HepG2 (cell line): ENCODE results near the gene SH2D3C. TPM values are rescaled to one million over a fixed set of nuclear protein-coding genes. Genes with fewer than 3 reads are reported as not detected.

Experiments used
- ARNT2 ChIP-seq: sonication (generic); formaldehyde crosslinking; IDR thresholded peaks from 2 replicates; pipeline ENCODE4 v1.8.0; 2022; ENCODE audit warnings: mild to moderate bottlenecking, low read depth, missing genetic modification reagents, moderate library complexity
- DNMT1 ChIP-seq: sonication (generic); formaldehyde crosslinking; IDR thresholded peaks from 2 replicates; pipeline ENCODE4 v1.5.1; 2020; ENCODE audit warnings: mild to moderate bottlenecking, missing genetic modification reagents
- HDAC1 ChIP-seq: sonication (generic); formaldehyde crosslinking; IDR thresholded peaks from 2 replicates; pipeline ENCODE4 v1.5.1; 2020; ENCODE audit warnings: mild to moderate bottlenecking, missing genetic modification reagents
- IKZF1 ChIP-seq: fragments of 450-650 bp; IDR thresholded peaks from 2 replicates; pipeline ENCODE4 v1.7.1; 2016
- JARID2 ChIP-seq: sonication (generic); formaldehyde crosslinking; IDR thresholded peaks from 2 replicates; pipeline ENCODE4 v1.8.1; 2023; ENCODE audit warnings: missing genetic modification reagents, inconsistent platforms; ENCODE audit not compliant: insufficient replicate concordance
- MIXL1 ChIP-seq: IDR thresholded peaks from 2 replicates; pipeline ENCODE4 v1.6.1; 2016
- NCOA2 ChIP-seq: sonication (generic); formaldehyde crosslinking; IDR thresholded peaks from 2 replicates; pipeline ENCODE4 v1.8.0; 2022; ENCODE audit warnings: inconsistent platforms
- PHB2 ChIP-seq: fragments of 450-650 bp; IDR thresholded peaks from 2 replicates; pipeline ENCODE4 v1.6.1; 2018; ENCODE audit not compliant: partially characterized antibody
- RCOR2 ChIP-seq: IDR thresholded peaks from 2 replicates; pipeline ENCODE4 v1.6.1; 2016; ENCODE audit warnings: missing biosample characterization, missing genetic modification reagents
- RXRB ChIP-seq: IDR thresholded peaks from 2 replicates; pipeline ENCODE4 v1.6.1; 2016; ENCODE audit warnings: borderline replicate concordance, missing genetic modification reagents, missing compliant biosample characterization
- TP53 ChIP-seq: sonication (generic); formaldehyde crosslinking; conservative IDR thresholded peaks from 2 replicates; pipeline ENCODE4 v1.4.0; 2020; ENCODE audit warnings: missing genetic modification reagents
- XBP1 ChIP-seq: sonication (generic); formaldehyde crosslinking; IDR thresholded peaks from 2 replicates; pipeline ENCODE4 v1.5.0; 2020; ENCODE audit warnings: missing genetic modification reagents
- YEATS4 ChIP-seq: sonication (generic); formaldehyde crosslinking; IDR thresholded peaks from 2 replicates; pipeline ENCODE4 v1.4.0; 2020; ENCODE audit warnings: missing genetic modification reagents, borderline replicate concordance
- ZFAT ChIP-seq: sonication (generic); formaldehyde crosslinking; conservative IDR thresholded peaks from 2 replicates; pipeline ENCODE4 v1.8.1; 2023; ENCODE audit warnings: missing genetic modification reagents, inconsistent platforms
- ZNF280B ChIP-seq: sonication (generic); formaldehyde crosslinking; IDR thresholded peaks from 2 replicates; pipeline ENCODE4 v1.5.0; 2020; ENCODE audit warnings: missing genetic modification reagents, mild to moderate bottlenecking, borderline replicate concordance
- ZNF329 ChIP-seq: sonication (generic); formaldehyde crosslinking; IDR thresholded peaks from 2 replicates; pipeline ENCODE4 v1.9.0; 2021; ENCODE audit warnings: low read depth, mild to moderate bottlenecking, missing genetic modification reagents
- ZNF468 ChIP-seq: sonication (generic); formaldehyde crosslinking; IDR thresholded peaks from 2 replicates; pipeline ENCODE4 v1.8.0; 2022; ENCODE audit warnings: mild to moderate bottlenecking, moderate library complexity, missing genetic modification reagents
- ZNF567 ChIP-seq: sonication (generic); formaldehyde crosslinking; IDR thresholded peaks from 2 replicates; pipeline ENCODE4 v1.8.1; 2023; ENCODE audit warnings: mild to moderate bottlenecking, missing genetic modification reagents, borderline replicate concordance
- ZNF678 ChIP-seq: sonication (generic); formaldehyde crosslinking; IDR thresholded peaks from 2 replicates; pipeline ENCODE4 v1.4.0; 2020; ENCODE audit warnings: mild to moderate bottlenecking, missing genetic modification reagents
- ZNF737 ChIP-seq: sonication (generic); formaldehyde crosslinking; IDR thresholded peaks from 2 replicates; pipeline ENCODE4 v1.5.0; 2020; ENCODE audit warnings: missing genetic modification reagents, mild to moderate bottlenecking, borderline replicate concordance
- ZNF772 ChIP-seq: sonication (generic); formaldehyde crosslinking; IDR thresholded peaks from 2 replicates; pipeline ENCODE4 v1.5.0; 2020; ENCODE audit warnings: mild to moderate bottlenecking, missing genetic modification reagents
- ZNF782 ChIP-seq: sonication (generic); formaldehyde crosslinking; IDR thresholded peaks from 2 replicates; pipeline ENCODE4 v1.4.0; 2020; ENCODE audit warnings: missing genetic modification reagents, mild to moderate bottlenecking, borderline replicate concordance
- polyA plus RNA-seq, 8 experiments: library from polyadenylated mRNA; depleted of rRNA in 3 of 8; stranded (reverse) in 7 of 8; unstranded in 1 of 8; fragments of >200 nt; fragmentation: Illumina TruSeq in 4 of 8; extraction: Trizol in 4 of 8; gene quantifications; 2 replicates each; pipeline versions ENCODE4 v1.2.1 to v1.2.3, GENCODE V29; 2011 to 2016; ENCODE audit warnings: low read depth in 4 of 8, missing spikeins in 1 of 8, mixed read lengths in 1 of 8; ENCODE audit not compliant: insufficient read depth in 1 of 8
- total RNA-seq, 5 experiments: library from RNA; depleted of rRNA; stranded (reverse); fragments of >200 nt; fragmentation: Illumina TruSeq; extraction: Trizol; gene quantifications; 2 replicates each; pipeline ENCODE4 v1.2.3, GENCODE V29; 2016; ENCODE audit warnings: low read depth in 1 of 5
- TF ChIP-seq, protein P1 (sequence below), 2 experiments: IDR thresholded peaks; 2 replicates each; pipeline ENCODE4 v1.6.1; 2011 to 2012; ENCODE audit warnings: low read length in 2 of 2, borderline replicate concordance in 1 of 2, low read depth in 1 of 2, mild to moderate bottlenecking in 1 of 2, moderate library complexity in 1 of 2
- TF ChIP-seq, protein P2 (sequence below): sonication (generic); formaldehyde crosslinking; IDR thresholded peaks from 2 replicates; pipeline ENCODE4 v1.4.0; 2020; ENCODE audit warnings: missing genetic modification reagents

The SH2D3C gene
- total and polyA plus RNA-seq, 2 of the 13 experiments (the other 11 are each of a cell fraction or from before 2014, with no cell fraction given) = not detected

- no peak for TF ChIP-seq ZNF280B (CRISPR knock-in tag)
- TF ChIP-seq, protein P1, sequence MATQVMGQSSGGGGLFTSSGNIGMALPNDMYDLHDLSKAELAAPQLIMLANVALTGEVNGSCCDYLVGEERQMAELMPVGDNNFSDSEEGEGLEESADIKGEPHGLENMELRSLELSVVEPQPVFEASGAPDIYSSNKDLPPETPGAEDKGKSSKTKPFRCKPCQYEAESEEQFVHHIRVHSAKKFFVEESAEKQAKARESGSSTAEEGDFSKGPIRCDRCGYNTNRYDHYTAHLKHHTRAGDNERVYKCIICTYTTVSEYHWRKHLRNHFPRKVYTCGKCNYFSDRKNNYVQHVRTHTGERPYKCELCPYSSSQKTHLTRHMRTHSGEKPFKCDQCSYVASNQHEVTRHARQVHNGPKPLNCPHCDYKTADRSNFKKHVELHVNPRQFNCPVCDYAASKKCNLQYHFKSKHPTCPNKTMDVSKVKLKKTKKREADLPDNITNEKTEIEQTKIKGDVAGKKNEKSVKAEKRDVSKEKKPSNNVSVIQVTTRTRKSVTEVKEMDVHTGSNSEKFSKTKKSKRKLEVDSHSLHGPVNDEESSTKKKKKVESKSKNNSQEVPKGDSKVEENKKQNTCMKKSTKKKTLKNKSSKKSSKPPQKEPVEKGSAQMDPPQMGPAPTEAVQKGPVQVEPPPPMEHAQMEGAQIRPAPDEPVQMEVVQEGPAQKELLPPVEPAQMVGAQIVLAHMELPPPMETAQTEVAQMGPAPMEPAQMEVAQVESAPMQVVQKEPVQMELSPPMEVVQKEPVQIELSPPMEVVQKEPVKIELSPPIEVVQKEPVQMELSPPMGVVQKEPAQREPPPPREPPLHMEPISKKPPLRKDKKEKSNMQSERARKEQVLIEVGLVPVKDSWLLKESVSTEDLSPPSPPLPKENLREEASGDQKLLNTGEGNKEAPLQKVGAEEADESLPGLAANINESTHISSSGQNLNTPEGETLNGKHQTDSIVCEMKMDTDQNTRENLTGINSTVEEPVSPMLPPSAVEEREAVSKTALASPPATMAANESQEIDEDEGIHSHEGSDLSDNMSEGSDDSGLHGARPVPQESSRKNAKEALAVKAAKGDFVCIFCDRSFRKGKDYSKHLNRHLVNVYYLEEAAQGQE (IDR thresholded peaks at IDR 0.05; ENCODE audit: borderline replicate concordance in 1 of 2, low read depth in 1 of 2, low read length in 2 of 2) = no peak
- TF ChIP-seq ZFAT (CRISPR knock-in tag) = peak; percentile 68; the same call in 1 of the 2 replicates
- TF ChIP-seq ZNF782 (CRISPR knock-in tag) = no peak
- no peak for TF ChIP-seq RXRB
- TF ChIP-seq ZNF737 (CRISPR knock-in tag) = no peak
- no peak for TF ChIP-seq ZNF468 (CRISPR knock-in tag)
- peak; percentile 47 for TF ChIP-seq YEATS4 (CRISPR knock-in tag)
- 0 out of 2 replicates have a peak, but pooled peaks have one; percentile 72 for TF ChIP-seq ZNF567
- no peak for TF ChIP-seq ZNF678 (CRISPR knock-in tag)
- TF ChIP-seq JARID2 = no peak
- no peak for TF ChIP-seq ZNF772 (CRISPR knock-in tag)
- no peak for TF ChIP-seq XBP1 (CRISPR knock-in tag)
- TF ChIP-seq ARNT2 = no peak
- TF ChIP-seq RCOR2 = no peak
- no peak for TF ChIP-seq IKZF1
- 0 out of 2 replicates have a peak, but pooled peaks have one; percentile 46 for TF ChIP-seq DNMT1 (CRISPR knock-in tag)
- no peak for TF ChIP-seq MIXL1 (CRISPR knock-in tag)
- no peak for TF ChIP-seq NCOA2 (CRISPR knock-in tag)
- TF ChIP-seq HDAC1 (CRISPR knock-in tag) = peak; percentile 27; the same call in 1 of the 2 replicates
- no peak for TF ChIP-seq TP53 (CRISPR knock-in tag)
- TF ChIP-seq ZNF329 (CRISPR knock-in tag) = no peak
- TF ChIP-seq PHB2 = no peak
- TF ChIP-seq, protein P2, sequence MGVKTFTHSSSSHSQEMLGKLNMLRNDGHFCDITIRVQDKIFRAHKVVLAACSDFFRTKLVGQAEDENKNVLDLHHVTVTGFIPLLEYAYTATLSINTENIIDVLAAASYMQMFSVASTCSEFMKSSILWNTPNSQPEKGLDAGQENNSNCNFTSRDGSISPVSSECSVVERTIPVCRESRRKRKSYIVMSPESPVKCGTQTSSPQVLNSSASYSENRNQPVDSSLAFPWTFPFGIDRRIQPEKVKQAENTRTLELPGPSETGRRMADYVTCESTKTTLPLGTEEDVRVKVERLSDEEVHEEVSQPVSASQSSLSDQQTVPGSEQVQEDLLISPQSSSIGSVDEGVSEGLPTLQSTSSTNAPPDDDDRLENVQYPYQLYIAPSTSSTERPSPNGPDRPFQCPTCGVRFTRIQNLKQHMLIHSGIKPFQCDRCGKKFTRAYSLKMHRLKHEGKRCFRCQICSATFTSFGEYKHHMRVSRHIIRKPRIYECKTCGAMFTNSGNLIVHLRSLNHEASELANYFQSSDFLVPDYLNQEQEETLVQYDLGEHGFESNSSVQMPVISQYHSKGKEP = no peak
Measured at GRCh38 chr9:127785933-127786772, 7.7 kb upstream of the SH2D3C start, which contains the start of gene CDK9 (continued).
